ENCODE results near the gene ZBTB7C.

The ZBTB7C gene

DNA sequence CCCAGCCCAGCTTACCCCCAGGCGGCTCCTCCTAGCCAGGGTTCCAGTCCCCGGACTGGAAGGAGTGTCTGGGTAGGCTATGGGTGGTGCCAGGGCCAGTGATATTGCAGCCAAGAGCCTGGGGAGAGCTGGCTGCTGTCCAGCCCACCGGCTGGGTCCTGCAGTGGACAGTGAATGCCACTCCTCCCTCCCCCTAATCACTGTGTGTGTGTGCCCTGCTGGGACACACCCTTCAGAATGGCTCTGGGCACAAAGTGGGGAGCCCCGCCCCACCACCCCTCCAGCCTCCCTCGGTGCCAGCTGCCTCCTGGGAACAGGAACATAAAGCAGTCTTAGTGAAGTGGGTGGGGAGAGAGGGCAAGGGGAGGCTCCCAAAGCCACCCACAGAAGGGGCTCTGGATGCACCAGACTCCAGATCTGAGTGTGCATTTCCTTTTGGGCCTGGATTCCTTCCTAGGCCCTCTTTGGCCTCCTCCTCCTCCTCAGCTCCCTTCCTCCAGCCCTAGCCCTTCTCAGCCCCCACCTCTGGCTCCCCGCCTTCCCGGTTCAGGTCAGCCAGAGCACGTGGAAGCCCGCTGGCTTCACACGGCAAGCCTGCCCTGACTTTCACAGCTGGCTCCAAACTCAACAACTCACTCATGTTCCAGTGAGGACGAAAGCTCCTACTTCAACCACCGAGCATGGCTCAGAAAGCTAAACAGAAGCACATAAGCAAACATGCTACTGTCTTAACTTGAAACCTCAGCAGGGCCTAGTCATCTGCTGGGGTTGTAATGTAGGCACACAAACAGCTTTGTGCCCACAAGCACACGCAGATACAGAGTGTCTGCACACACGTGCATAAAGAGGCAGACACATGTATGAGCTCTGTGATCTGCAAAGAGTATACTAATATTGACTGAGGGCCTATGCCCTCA, 269.5 kb downstream of the ZBTB7C start:
- no peak for DNase-seq (ENCODE audit: low read depth in 3 of 3)

- no peak for DNase-seq (ENCODE audit: low read depth in 3 of 3)
These were observed 270.3 kb downstream of the ZBTB7C start for GRCh38 chr18:48138660-48139430.

DNA sequence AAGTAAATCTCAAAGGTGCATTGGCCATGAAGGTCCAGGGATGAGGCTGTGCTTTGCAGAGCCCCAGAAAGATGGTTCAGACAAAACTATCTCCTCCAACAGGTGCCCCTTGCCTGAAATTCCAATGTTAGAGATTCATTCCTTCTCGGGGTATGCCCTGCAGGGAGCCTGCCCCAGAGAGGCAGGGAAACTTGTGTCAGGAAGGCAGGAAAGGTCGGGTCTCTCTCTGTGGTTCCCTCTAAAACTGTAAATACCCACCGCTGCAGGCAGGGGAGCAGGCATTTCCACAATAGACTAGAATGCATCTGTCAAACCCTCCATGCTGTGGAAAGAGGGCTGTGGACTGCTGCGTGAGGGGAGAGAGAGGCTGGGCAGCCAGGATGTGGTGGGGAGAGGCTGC, 271.0 kb downstream of the ZBTB7C start:
- DNase-seq (ENCODE audit: low read depth in 3 of 3), result no peak

GRCh38 chr18:48137374-48138081, 271.7 kb downstream of the ZBTB7C start:
- DNase-seq (ENCODE audit: low read depth in 3 of 3), result no peak

DNA sequence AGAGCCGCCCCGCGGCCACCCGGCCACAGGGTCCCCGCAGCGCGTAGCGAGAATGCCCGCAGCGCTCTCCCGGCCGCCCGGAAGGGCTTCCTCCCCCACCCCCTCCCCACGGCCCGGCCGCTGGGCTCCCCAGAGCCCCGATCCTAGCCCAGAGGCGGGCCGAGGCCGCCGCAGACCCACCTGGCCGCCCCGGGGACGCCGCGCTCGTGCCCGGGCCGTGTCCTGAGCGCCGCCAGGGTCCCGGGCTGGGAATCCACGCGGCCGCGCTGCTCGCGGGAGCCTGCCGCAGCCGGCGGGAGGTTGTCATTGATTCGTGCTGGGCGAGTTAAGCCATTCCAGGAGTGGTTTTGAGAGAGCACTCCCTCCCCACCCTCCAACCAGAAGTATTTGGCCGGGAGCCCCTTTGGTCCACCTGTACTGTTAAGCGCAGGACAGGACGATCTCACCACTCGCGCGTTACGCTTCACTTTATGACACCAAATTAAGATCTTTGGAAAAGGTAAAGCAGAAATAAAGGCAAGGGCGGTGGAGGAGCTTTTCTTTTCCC, 272.3 kb downstream of the ZBTB7C start:
- DNase-seq (ENCODE audit: low read depth in 3 of 3), result no peak

DNA sequence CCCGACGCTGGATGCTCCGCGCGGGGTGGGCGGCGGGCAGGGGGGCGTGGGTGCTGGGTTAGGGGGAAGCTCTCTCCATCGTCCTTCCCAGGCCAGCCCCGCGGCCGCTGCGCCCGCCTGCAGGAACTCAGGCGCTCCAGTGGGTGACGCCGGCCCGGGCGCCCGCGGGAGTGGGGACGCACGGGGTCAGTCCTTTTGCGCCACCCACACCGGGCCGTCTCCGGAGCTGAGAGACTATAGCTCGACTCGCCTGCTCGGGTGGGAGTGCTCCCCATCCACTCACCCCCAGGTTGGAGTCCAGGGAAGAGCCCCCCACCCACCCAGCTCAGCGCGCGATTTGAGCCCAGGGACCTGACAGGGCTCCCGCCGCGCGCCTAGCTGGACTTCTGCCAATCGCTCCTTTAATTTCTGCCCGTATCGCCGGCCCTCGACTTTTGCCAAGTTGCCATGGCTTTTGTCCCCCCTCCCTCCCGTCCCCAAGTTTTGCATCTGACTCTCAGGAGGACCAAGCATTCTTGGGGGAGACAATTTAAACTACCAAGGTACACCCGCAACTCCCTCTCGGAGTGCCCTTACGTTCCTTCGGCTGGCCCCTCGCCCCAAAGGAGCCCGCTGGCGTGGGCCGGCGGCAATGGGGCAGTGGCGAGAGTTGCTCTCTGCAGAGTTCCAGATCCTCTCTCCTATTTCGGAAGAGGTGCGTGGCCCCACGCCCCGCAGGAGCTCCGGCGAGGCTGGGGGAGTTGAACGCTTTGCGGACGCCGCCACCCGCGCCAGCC, 272.9 kb downstream of the ZBTB7C start:
- DNase-seq (ENCODE audit: low read depth in 3 of 3), result no peak

DNA sequence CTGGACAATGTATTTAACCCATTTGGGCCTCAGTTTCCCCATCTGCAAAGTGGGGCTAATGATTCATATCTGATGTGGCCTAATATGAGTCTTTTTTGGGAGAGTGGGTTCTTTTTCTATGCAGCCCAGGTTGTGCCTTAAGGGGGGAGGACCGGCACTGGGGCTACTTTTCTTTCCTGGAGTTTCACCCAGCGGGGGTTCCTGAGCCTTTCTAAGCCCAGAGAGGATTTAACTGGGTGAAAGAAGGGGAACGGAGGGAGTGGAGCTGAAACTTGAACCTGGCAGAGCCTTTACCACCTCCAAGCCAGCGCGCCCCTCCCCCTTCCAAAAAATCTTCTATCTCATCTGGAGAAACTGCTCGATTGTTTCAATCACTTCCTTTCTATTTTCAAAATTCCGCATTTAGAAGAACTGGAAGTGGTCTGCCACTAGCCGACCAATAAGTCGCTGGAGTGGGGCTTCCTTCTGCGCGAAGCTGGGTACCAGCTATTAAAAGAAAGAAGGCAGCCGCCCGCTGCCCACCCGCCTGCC, 273.7 kb downstream of the ZBTB7C start:
- no peak for DNase-seq (ENCODE audit: low read depth in 3 of 3)

DNA sequence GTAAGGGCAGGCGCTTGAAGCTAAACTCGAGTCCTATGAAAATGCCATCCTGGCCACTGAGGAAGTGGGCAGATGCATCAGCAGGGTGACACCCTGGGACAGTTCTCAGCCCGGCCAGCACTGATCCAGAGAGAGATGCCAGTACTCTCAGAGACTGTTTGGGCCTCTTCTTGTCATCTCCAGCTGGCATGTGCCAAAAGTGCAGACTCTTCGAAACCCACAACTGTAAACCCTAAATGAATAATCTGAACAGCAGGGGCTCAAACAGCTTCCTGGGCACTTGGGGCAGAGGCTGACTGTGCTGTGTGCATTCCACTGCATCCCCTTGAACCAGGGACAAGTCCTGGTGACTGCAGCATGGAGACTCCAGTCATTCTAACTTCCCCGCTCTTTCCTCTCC, 274.6 kb downstream of the ZBTB7C start:
- no peak for DNase-seq (ENCODE audit: low read depth in 3 of 3)

- no peak for DNase-seq (ENCODE audit: low read depth in 3 of 3)
These were observed 275.4 kb downstream of the ZBTB7C start for GRCh38 chr18:48133671-48134251.

- DNase-seq (ENCODE audit: low read depth in 3 of 3), result no peak
These were observed 276.2 kb downstream of the ZBTB7C start for GRCh38 chr18:48132797-48133655.

DNA sequence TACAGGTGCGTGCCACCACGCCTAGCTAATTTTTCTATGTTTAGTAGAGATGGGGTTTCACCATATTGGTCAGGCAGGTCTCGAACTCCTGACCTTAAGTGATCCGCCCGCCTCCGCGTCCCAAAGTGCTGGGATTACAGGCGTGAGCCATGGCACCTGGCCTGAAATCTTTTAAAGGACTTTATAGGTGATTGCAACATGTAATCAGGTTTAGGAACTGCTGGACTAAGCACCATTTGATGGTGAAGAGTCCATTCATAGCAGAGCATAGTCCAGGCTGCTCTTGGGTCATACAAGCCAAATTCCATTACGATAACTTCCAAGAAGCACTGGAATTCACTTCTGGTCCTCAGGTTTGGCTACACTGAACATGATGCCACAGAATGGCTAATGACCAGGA, 278.1 kb downstream of the ZBTB7C start:
- no peak for DNase-seq (ENCODE audit: low read depth in 3 of 3)

GRCh38 chr18:48129621-48130082, 279.5 kb downstream of the ZBTB7C start:
- no peak for DNase-seq (ENCODE audit: low read depth in 3 of 3)

DNA sequence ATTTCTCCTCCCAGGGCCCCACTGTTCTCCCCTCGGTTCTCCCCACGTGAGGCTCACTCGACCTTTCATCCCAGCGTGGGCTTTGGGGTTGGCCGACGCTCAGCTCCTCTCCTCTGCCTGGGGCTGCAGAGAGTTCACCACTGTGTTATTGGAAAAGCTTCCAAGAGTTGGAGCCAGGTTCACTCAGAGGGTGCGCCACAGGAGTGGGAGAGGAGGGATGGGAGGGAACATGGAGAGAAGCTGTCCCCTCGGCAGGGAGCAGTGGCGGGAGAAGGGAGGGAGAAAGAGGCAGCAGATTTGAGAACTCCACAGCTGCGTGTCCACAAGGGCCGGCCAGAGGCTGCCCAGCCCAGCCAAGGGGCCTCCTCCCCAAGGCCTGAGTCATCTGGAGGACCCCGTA, 281.6 kb downstream of the ZBTB7C start:
- no peak for DNase-seq (ENCODE audit: low read depth in 3 of 3)

DNA sequence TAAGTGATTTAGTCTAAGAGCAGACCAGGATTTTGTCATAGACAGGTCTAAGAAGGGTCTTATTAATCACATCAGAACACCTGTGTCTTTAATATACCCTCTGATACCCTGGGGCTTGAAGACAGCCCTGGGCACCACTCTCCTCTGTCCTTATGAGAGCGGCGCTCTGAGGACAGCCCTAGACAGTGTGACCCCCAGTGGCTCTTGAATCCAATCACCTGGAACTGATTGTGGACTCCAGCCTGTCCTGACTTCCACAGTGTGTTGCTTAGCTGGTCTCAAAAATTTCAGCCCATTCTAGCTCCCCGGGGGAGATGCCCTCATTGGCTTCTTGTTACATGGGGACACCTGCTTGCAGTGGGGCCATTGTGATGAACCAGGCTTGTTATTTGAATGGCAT, 282.9 kb downstream of the ZBTB7C start:
- DNase-seq (ENCODE audit: low read depth in 3 of 3), result no peak

DNA sequence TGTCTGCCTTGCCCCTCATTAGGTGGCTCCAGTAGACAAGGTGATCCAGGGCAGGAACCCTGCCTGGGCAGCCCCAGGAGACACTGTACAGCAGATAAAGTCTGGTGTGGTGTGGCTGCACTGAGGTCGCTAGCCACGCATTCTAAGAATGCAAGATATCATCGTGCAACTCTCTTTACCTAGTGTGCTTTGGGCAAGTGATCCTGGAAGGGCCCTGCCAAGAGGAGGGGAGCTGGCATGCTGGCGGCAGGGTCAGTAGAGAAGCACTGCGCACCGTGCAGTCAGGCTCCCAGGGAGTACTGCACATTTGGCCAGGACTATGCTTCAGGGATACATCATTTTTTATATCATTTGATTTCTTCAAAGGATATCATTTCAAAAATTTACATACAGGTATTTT, 283.5 kb downstream of the ZBTB7C start:
- DNase-seq (ENCODE audit: low read depth in 3 of 3), result no peak

GRCh38 chr18:48124857-48125626, 284.1 kb downstream of the ZBTB7C start:
- DNase-seq (ENCODE audit: low read depth in 3 of 3), result peak in 1 of 3 experiments; percentile 37

- no peak for DNase-seq (ENCODE audit: low read depth in 3 of 3)
These were observed 285.2 kb downstream of the ZBTB7C start for GRCh38 chr18:48123941-48124340.

- DNase-seq (ENCODE audit: low read depth in 3 of 3), result no peak
These were observed 285.9 kb downstream of the ZBTB7C start for GRCh38 chr18:48123324-48123723.

DNA sequence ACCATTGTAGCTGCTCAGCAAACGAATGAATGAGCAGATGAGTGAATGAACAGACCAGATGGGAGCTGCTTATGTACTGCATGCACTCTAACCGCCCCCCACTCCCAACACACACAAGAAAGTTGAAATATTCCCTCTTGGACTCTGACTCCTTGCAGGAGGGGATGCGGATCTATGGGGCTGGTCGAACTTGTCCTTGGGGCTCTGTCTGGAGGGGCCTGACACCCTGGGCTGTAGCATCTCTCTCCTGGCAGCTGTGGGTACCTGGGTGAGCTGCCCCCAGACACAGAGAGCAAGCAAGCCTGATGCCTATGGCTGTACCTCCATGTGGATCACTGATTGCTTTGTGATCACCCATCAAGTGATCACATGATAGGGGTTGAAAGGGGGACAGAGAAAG, 286.4 kb downstream of the ZBTB7C start:
- no peak for DNase-seq (ENCODE audit: low read depth in 3 of 3)

All from stimulated activated CD4-positive, alpha-beta T cell treated with anti-CD3 and anti-CD28 coated beads, TNF-alpha, amount 100 ng/mL, for 24 hours (primary cell).